HCT116 (cell line): ENCODE measurements around the gene SPTY2D1.

ENCODE experiments used
- EZH2 ChIP-seq: fragments of 200-600 bp; sonication (generic); IDR thresholded peaks from 2 replicates; pipeline ENCODE4 v1.6.1; 2017; ENCODE audit warnings: antibody characterized with exemption, mixed run types
- EZH2phosphoT487 ChIP-seq: fragments of 200-600 bp; IDR thresholded peaks from 2 replicates; pipeline ENCODE4 v1.6.1; 2018; ENCODE audit warnings: antibody characterized with exemption, borderline replicate concordance
- JUND ChIP-seq: IDR thresholded peaks from 2 replicates; pipeline ENCODE4 v1.6.1; 2012
- POLR2A ChIP-seq: IDR thresholded peaks from 2 replicates; pipeline ENCODE4 v1.7.0; 2011; ENCODE audit warnings: borderline replicate concordance; ENCODE audit not compliant: insufficient read depth, insufficient read length; ENCODE audit errors: extremely low read depth
- POLR2AphosphoS5 ChIP-seq: IDR thresholded peaks from 2 replicates; pipeline ENCODE4 v1.6.1; 2011; ENCODE audit warnings: mild to moderate bottlenecking, low read depth, low read length, moderate library complexity
- SIN3A ChIP-seq: IDR thresholded peaks from 2 replicates; pipeline ENCODE4 v1.6.1; 2012; ENCODE audit warnings: low read depth
- SP1 ChIP-seq: IDR thresholded peaks from 2 replicates; pipeline ENCODE4 v1.6.1; 2012; ENCODE audit warnings: low read depth
- SRF ChIP-seq: IDR thresholded peaks from 2 replicates; pipeline ENCODE4 v1.6.1; 2012; ENCODE audit warnings: low read depth
- YY1 ChIP-seq: IDR thresholded peaks from 2 replicates; pipeline ENCODE4 v1.6.1; 2011; ENCODE audit warnings: low read length, low read depth, moderate library complexity, mild to moderate bottlenecking; ENCODE audit not compliant: insufficient replicate concordance; ENCODE audit errors: extremely low read depth
- TF ChIP-seq, protein P1 (sequence below): IDR thresholded peaks from 2 replicates; pipeline ENCODE4 v1.6.1; 2012
- TF ChIP-seq, protein P2 (sequence below), 3 experiments: fragments of 200-600 bp in 1 of 3; sonication (generic) in 1 of 3; IDR thresholded peaks in 2 of 3; conservative IDR thresholded peaks in 1 of 3; 2 replicates each; pipeline ENCODE4 v1.5.1; 2012 to 2017; ENCODE audit warnings: low read depth in 2 of 3, low read length in 2 of 3, antibody characterized with exemption in 1 of 3, borderline replicate concordance in 1 of 3, control low read depth in 1 of 3, mild to moderate bottlenecking in 1 of 3, mixed read lengths in 1 of 3, mixed run types in 1 of 3, moderate library complexity in 1 of 3; ENCODE audit not compliant: insufficient read depth in 1 of 3
- TF ChIP-seq, protein P3 (sequence below): IDR thresholded peaks from 2 replicates; pipeline ENCODE4 v1.6.1; 2012
- TF ChIP-seq, protein P4 (sequence below): IDR thresholded peaks from 2 replicates; pipeline ENCODE4 v1.6.1; 2011; ENCODE audit warnings: mild to moderate bottlenecking, low read length, moderate library complexity; ENCODE audit not compliant: insufficient replicate concordance; ENCODE audit errors: extremely low read depth
- TF ChIP-seq, protein P5 (sequence below): IDR thresholded peaks from 2 replicates; pipeline ENCODE4 v1.6.1; 2012; ENCODE audit warnings: low read depth

DNA sequence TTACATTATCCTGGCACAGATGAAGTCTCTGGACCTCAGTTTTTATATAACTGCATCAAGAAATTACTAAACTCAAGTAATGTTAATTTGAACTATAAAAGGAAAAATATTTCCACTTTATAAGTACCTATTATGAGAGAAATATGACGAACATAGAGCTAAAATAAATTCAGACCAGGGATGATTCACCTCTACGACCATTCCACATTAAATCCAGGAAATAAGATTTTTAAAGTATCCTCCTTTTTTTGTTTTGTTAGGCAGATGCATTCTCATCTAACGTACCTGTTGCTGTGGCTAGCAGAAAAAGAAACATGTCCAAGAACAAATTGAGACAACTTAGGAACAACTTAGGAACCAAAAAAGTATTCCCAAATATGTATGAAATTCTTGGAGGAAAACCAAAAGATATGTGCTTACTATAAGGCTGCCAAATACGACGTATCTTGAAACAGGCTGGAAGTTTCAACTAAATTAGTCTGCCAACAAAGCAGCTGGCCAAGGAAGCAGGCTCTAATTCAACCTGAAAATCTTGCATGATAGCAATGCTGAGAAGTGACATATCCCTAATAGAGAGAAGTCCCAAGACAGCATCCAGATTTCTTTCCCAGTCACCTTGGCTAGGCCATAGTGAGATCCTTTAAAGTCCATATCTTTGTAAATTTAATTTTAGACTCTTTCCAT lies 15.7 kb downstream of the SPTY2D1 start:
- TF ChIP-seq POLR2AphosphoS5 (no peak), JUND (no peak), POLR2A (no peak), EZH2 (no peak), YY1 (no peak), EZH2phosphoT487 (no peak), SIN3A (no peak), SRF (no peak), SP1 (no peak)
- TF ChIP-seq, protein P1, sequence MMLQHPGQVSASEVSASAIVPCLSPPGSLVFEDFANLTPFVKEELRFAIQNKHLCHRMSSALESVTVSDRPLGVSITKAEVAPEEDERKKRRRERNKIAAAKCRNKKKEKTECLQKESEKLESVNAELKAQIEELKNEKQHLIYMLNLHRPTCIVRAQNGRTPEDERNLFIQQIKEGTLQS = no peak
- TF ChIP-seq, protein P2, sequence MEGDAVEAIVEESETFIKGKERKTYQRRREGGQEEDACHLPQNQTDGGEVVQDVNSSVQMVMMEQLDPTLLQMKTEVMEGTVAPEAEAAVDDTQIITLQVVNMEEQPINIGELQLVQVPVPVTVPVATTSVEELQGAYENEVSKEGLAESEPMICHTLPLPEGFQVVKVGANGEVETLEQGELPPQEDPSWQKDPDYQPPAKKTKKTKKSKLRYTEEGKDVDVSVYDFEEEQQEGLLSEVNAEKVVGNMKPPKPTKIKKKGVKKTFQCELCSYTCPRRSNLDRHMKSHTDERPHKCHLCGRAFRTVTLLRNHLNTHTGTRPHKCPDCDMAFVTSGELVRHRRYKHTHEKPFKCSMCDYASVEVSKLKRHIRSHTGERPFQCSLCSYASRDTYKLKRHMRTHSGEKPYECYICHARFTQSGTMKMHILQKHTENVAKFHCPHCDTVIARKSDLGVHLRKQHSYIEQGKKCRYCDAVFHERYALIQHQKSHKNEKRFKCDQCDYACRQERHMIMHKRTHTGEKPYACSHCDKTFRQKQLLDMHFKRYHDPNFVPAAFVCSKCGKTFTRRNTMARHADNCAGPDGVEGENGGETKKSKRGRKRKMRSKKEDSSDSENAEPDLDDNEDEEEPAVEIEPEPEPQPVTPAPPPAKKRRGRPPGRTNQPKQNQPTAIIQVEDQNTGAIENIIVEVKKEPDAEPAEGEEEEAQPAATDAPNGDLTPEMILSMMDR (IDR thresholded peaks at IDR 0.05 in 2 of 3, conservative IDR thresholded peaks at IDR 0.05 in 1 of 3; ENCODE audit: borderline replicate concordance in 1 of 3, insufficient read depth in 1 of 3, low read depth in 2 of 3, low read length in 2 of 3) = no peak
- TF ChIP-seq, protein P3, sequence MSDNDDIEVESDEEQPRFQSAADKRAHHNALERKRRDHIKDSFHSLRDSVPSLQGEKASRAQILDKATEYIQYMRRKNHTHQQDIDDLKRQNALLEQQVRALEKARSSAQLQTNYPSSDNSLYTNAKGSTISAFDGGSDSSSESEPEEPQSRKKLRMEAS = no peak
- TF ChIP-seq, protein P4, sequence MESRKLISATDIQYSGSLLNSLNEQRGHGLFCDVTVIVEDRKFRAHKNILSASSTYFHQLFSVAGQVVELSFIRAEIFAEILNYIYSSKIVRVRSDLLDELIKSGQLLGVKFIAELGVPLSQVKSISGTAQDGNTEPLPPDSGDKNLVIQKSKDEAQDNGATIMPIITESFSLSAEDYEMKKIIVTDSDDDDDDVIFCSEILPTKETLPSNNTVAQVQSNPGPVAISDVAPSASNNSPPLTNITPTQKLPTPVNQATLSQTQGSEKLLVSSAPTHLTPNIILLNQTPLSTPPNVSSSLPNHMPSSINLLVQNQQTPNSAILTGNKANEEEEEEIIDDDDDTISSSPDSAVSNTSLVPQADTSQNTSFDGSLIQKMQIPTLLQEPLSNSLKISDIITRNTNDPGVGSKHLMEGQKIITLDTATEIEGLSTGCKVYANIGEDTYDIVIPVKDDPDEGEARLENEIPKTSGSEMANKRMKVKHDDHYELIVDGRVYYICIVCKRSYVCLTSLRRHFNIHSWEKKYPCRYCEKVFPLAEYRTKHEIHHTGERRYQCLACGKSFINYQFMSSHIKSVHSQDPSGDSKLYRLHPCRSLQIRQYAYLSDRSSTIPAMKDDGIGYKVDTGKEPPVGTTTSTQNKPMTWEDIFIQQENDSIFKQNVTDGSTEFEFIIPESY = no peak
- TF ChIP-seq, protein P5, sequence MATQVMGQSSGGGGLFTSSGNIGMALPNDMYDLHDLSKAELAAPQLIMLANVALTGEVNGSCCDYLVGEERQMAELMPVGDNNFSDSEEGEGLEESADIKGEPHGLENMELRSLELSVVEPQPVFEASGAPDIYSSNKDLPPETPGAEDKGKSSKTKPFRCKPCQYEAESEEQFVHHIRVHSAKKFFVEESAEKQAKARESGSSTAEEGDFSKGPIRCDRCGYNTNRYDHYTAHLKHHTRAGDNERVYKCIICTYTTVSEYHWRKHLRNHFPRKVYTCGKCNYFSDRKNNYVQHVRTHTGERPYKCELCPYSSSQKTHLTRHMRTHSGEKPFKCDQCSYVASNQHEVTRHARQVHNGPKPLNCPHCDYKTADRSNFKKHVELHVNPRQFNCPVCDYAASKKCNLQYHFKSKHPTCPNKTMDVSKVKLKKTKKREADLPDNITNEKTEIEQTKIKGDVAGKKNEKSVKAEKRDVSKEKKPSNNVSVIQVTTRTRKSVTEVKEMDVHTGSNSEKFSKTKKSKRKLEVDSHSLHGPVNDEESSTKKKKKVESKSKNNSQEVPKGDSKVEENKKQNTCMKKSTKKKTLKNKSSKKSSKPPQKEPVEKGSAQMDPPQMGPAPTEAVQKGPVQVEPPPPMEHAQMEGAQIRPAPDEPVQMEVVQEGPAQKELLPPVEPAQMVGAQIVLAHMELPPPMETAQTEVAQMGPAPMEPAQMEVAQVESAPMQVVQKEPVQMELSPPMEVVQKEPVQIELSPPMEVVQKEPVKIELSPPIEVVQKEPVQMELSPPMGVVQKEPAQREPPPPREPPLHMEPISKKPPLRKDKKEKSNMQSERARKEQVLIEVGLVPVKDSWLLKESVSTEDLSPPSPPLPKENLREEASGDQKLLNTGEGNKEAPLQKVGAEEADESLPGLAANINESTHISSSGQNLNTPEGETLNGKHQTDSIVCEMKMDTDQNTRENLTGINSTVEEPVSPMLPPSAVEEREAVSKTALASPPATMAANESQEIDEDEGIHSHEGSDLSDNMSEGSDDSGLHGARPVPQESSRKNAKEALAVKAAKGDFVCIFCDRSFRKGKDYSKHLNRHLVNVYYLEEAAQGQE = no peak
